Myocyte (in vitro differentiated cells): ENCODE data around the gene TSC22D3. TPM values are rescaled to one million over a fixed set of nuclear protein-coding genes. Genes with fewer than 3 reads are reported as not detected.
A peak's percentile ranks its signal among the peaks of the same experiment; 100 is the strongest.
"Not testable (repeated sequence)": the region's sequence is repeated elsewhere in the genome, so short reads cannot be mapped to it uniquely, and the experiment has no call there.

Experiments
- DNase-seq: peaks from one replicate; pipeline ENCODE4 v3.0.0-alpha.2; 2012; ENCODE audit warnings: low read depth
- total RNA-seq: library from RNA; depleted of rRNA; stranded (reverse); fragments of >200 nt; gene quantifications from 2 replicates; pipeline ENCODE4 v1.2.3, GENCODE V29; 2014

Gene TSC22D3
- total RNA-seq, 1 donor from 2014 or later: 57.1 TPM

DNA sequence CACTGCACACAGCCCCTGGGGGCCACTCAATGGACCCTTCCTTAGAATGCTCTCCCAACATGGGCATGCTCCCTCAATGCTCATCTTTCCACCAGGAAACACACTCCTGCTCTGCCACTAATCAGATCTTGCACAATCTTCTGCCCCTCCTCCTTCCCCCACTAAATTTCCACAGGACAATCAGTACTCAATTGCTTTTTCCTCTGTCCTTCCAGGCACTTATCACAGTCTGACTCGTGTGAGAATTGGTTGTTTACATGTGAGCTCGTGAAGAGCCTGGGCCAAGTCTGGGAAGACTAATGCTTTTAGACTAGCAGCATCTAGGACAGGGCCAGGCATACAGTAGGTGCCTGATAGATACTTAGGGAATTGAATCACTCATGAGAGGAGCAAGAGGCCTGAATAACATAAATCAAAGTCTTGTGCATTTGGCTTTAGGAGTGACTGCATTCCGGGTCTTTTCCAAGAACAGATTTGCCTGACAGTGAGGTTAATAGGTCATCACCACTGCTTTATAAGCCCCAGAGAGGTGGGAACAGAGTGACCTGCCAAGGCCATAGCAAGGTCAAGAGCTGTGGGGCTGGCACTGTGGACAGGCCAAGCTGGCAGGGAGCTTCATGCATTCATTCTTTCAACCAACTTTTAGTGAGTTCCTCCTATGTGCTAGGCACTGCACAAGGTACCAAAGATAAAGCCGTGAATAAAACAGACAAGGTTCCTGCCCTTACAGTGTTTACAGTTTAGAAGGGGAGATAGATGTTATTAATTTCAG, 92.3 kb downstream of the TSC22D3 start:
- no peak for DNase-seq

DNA sequence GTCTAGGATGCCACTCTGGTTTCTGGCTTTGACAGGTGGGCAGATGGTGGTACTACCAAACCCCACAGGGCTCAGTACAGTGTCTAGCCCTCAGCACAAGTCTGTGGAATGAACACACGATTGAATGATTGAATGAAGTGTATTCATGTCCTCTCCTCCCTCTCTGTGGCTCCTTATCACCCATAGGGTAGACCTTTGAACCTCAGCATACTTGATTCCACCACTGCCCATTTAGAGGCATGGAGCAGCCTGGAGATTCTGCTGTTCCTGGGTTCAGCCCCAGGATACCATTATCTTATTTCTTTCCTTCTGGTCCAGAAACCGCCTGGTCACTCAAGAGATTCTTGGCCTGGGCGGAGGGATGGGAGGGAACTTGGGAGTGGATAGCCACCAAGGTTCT, 93.3 kb downstream of the TSC22D3 start:
- no peak for DNase-seq

GRCh38 chrX:107678957-107679740, 96.4 kb downstream of the TSC22D3 start:
- peak; percentile 54 for DNase-seq

GRCh38 chrX:107677909-107678308, 97.7 kb downstream of the TSC22D3 start:
- no peak for DNase-seq

DNA sequence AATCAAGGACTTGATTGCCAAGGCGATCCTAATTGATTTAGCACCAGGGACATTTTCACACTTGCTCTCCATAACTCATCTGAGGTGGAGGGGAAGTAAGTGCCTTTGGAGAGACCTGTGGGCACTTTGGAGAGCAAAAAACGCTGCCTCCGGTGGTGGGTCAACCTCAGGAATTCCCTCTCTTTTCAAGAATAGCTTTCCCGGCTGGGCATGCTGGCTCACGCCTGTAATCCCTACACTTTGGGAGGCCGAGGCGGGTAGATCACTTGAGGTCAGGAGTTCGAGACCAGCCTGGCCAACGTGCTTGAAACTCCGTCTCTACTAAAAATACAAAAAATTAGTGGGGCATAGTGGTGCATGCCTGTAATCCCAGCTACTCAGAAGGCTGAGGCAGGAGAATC, 98.1 kb downstream of the TSC22D3 start:
- peak; percentile 62 for DNase-seq

GRCh38 chrX:107676559-107677378, 98.8 kb downstream of the TSC22D3 start:
- DNase-seq: peak; percentile 90

GRCh38 chrX:107675823-107676555, 99.6 kb downstream of the TSC22D3 start:
- DNase-seq: peak; percentile 41

- DNase-seq: no peak
These were observed 100.3 kb downstream of the TSC22D3 start for GRCh38 chrX:107675365-107675654.

- DNase-seq: peak; percentile 58
These were observed 100.9 kb downstream of the TSC22D3 start for GRCh38 chrX:107674480-107675364.

- peak; percentile 75 for DNase-seq
These were observed 101.6 kb downstream of the TSC22D3 start for GRCh38 chrX:107673933-107674479.

DNA sequence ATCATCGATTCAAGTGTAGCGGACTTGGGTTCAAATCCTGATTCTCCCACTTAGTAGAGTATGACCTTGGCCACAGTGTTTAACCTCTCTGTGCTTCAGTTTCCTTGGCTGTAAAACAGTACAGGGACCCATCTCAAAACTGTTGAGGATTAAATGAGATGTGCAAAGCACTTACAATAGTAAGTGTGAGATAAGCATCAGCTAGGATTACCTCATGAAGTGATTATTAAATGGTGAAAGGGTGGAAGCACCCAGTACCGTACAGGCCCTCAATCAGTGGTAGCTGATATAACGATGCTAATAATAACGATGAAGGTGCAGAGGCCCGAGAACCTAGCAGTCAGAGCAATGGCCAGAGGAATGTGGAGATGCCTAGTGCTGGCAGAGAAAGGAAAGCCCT, 102.2 kb downstream of the TSC22D3 start:
- DNase-seq: no peak

GRCh38 chrX:107672955-107673378, 102.6 kb downstream of the TSC22D3 start:
- peak; percentile 59 for DNase-seq

- not testable (repeated sequence) for DNase-seq
These were observed 104.3 kb downstream of the TSC22D3 start for GRCh38 chrX:107671256-107671655.

- DNase-seq: peak; percentile 56
These were observed 105.5 kb downstream of the TSC22D3 start for GRCh38 chrX:107669885-107670628.

- no peak for DNase-seq
These were observed 106.3 kb downstream of the TSC22D3 start for GRCh38 chrX:107669261-107669660.

GRCh38 chrX:107668710-107669109, 106.9 kb downstream of the TSC22D3 start:
- DNase-seq: not testable (repeated sequence)

DNA sequence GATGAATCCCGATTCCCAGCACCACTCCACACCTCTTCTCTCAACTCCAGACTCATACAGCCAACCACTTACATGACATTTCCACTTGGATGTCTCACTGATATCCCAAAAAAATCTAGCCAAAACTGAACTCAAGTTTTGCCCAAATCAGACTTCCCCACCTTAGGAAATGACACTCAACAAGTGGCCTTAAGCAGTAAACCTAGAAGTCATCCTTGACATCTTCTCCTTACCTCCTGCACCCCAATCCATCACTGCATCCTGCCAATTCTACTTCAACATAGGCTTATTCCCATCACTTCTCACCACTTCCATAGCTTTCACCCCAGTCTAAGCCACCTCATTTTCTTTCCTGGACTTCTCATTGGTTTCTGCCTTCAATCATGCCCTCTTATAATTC, 108.2 kb downstream of the TSC22D3 start:
- DNase-seq: no peak

GRCh38 chrX:107666931-107667330, 108.7 kb downstream of the TSC22D3 start:
- DNase-seq: no peak
